ENCODE measurements around the gene PTRHD1.
"Not testable (repeated sequence)": the region's sequence is repeated elsewhere in the genome, so short reads cannot be mapped to it uniquely, and the experiment has no call there.

Gene PTRHD1

DNA sequence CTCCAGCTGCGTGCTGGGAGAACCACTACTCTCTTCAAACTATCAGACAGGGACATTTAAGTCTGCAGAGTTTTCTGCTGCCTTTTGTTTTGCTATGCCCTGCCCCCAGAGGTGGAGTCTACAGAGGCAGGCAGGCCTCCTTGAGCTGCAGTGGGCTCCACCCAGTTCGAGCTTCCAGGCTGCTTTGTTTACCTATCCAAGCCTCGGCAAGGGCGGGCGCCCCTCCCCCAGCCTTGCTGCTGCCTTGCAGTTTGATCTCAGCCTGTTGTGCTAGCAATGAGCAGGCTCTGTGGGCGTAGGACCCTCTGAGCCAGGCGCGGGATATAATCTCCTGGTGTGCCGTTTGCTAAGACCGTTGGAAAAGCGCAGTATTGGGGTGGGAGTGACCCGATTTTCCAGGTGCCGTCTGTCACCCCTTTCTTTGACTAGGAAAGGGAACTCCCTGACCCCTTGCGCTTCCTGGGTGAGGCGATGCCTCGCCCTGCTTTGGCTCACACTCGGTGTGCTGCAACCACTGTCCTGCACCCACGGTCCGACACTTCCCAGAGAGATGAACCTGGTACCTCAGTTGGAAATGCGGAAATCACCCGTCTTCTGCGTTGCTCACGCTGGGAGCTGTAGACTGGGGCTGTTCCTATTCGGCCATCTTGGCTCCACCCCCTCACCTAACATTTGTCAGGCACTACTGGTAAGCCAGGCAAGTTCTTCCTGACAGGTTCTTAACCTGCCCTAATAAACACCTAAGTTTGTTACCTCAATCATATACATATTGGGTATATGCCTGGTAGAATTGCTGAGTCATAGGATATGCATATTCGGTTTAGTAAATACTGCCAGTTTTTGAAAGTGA is 12.8 kb upstream of the PTRHD1 start:
- DNase-seq = not testable (repeated sequence)

DNA sequence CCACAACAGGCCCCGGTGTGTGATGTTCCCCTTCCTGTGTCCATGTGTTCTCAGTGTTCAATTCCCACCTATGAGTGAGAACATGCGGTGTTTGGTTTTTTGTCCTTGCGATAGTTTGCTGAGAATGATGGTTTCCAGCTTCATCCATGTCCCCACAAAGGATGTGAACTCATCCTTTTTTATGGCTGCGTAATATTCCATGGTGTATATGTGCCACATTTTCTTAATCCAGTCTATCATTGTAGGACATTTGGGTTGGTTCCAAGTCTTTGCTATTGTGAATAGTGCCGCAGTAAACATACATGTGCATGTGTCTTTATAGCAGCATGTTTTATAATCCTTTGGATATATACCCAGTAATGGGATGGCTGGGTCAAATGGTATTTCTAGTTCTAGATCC is 7.3 kb upstream of the PTRHD1 start:
- not testable (repeated sequence) for DNase-seq

DNA sequence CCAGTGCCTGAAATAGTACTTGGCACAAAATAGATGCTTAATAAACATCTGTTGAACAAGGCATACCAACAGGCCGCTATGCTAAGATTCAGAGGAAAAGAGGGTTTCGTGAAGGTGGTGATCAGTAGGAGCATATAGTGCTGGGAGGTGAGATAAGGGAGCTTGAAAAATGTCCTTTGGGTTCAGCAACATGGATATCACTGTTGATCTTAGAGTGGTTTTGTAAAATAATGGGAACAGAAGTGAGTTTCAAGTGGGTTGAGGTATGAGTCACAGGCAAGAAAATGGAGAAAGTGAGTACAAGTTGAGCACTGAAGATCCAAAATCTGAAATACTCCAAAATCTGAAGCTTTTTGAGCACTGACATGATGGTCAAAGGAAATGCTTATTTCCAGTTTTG is 4.5 kb upstream of the PTRHD1 start:
- no peak for DNase-seq

DNA sequence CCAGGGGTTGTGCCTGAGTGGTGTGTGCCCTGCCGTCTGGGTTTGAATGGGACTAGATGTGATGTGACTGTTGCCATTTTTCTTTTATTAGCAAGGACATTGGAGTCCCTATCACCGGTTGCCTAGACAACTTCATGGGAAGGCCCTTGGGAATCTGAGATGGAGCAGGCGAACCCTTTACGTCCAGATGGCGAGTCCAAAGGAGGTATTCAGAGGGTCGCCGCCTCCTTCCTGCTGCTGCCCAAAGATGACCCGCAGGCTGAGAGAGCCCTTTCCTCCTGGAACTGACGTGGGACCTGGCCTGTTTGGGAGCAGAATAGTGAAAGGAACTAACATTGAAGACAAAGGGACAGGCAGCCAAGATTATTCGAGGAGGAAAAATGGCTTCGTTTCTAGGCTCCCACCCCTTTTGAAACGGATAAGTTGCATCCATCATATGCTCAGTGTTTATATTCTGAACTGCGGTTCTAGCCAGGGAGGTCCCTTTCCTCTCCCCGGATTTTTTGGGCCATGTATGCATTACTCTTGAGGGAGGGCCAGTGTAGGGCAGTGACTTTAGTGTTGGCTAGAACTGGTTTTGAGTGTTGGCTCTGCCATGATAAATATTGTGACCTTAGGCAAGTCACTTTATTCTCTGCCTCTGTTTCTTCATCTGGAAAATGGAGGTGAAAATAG is 707 bp upstream of the PTRHD1 start:
- peak in 1 of 2 experiments; percentile 60 for DNase-seq

- no peak for DNase-seq
These were observed 683 bp downstream of the PTRHD1 start for GRCh38 chr2:24792542-24792873.

GRCh38 chr2:24791452-24791851 is 1.7 kb downstream of the PTRHD1 start:
- DNase-seq = no peak

DNA sequence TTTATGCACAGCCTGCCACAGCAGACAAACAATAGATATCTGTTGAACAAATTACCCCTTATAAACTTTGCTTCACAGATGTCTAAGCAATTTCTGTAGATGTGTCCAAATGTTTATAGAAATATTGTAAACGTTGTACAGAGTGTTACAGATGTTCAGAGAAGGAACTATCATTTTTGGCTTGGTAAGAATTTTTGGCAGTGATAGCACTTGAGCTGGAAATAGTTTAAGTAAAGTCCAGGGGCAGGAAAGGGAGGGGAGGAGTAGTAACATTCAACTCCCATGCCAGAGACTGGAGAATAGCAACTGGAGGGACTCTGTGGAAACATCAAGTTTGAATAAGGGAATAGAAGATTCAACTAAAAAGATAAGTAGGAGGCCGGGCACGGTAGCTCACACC is 4.4 kb downstream of the PTRHD1 start:
- DNase-seq = no peak

GRCh38 chr2:24787532-24787931 is 5.7 kb downstream of the PTRHD1 start:
- DNase-seq = no peak

GRCh38 chr2:24785671-24786321 is 7.4 kb downstream of the PTRHD1 start:
- no peak for DNase-seq

GRCh38 chr2:24783641-24784040 is 9.6 kb downstream of the PTRHD1 start:
- no peak for DNase-seq

- no peak for DNase-seq
These were observed 14.1 kb downstream of the PTRHD1 start for GRCh38 chr2:24779116-24779515.

DNA sequence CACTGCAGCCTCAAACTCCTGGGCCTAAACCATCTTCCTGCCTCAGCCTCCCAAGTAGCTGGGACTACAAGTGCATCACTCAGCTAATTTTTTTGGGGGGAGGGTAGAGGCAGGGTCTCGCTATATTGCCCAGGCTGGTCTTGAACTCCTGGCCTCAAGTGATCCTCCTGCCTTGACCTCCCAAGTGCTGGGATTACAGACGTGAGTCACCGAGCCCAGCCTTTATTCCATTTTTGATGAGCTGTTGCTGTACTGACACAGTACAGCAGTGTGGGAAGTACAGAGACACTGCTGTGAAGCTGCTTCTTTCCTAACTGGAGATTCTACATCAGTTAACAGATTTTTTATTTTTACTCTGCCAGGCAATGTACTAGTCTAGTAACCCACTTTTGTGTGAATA is 18.8 kb downstream of the PTRHD1 start:
- no peak for DNase-seq

- DNase-seq = no peak
These were observed 21.2 kb downstream of the PTRHD1 start for GRCh38 chr2:24771764-24772586.

GRCh38 chr2:24771061-24771460 is 22.1 kb downstream of the PTRHD1 start:
- no peak for DNase-seq

DNA sequence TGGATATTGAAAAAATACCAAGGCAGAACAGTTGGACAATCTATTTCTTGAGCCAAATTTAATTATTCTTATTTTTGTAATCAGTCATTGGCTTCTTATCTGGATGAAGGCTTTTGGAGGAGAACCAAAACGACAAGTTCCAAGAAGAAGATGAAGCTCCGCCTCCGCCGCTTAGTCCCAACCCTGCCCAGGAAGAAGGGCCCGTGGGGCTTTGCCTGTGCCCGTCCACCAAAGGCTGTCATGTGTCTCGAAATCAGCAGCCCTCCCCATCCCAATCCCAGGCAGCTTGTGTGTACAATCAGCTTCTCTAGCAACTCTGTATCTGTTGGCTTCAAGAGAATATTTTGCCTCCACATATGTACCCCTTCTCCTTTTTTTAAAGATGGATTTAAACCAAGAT is 24.6 kb downstream of the PTRHD1 start:
- no peak for DNase-seq

GRCh38 chr2:24768013-24768412 is 25.2 kb downstream of the PTRHD1 start:
- DNase-seq = no peak

DNA sequence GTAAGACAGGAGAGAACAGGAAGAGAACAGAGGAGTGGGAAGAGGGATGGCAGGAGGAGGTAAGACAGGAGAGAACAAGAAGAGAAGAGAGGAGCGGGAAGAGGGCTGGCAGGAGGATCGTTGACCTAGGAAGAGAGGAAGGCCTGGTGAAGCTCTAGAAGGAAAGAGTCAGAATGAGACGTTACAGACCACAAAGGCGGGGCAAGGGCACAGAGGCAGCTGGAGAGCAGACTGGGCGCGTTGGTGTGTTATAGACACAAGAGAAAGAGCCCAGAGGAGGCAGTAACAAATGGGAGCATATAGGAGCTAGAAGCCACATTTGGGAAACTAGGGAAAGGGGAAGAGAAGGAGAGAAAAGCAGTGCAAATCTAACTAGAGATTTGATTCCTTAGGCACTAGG is 26.6 kb downstream of the PTRHD1 start:
- DNase-seq = no peak

DNA sequence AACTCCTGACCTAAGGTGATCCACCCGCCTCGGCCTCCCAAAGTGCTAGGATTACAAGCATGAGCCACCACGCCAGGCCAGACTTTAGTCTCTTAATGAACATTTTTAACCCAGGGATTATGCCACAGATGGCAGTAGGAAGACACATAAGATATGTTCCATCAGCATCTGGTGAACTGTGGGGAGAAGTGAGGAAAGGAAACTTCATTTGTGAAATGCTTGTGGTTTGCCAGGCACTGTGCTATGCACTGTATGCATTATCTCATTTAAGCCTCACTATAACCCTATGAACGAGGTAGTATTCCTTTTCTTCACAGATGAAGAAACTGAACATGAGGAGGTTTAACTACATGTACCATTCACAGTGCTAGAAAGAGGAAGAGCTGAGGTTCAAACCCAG is 29.3 kb downstream of the PTRHD1 start:
- no peak for DNase-seq

DNA sequence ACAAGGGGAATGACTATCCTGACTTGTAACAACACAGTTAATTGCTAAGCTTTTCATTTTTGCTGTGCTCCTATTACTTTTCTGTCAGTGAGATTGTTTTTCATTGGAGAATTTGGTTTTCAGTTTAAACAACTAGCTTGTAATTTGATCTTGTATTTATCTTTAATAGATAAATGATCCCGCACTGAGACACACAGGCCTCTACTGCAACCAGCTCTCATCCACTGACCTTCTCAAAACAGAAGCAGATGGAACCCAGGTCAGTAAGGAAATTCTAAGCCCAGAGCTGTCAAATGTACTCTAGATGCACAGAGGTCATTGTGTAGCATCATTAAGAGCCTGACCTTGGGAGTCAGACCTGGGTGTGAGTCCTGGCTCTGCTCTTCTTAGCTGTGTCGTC is 30.7 kb downstream of the PTRHD1 start:
- no peak for DNase-seq

- DNase-seq = no peak
These were observed 31.3 kb downstream of the PTRHD1 start for GRCh38 chr2:24761866-24762265.

- DNase-seq = no peak
These were observed 36.4 kb downstream of the PTRHD1 start for GRCh38 chr2:24756789-24757188.

GRCh38 chr2:24754985-24755705 is 38.0 kb downstream of the PTRHD1 start:
- no peak for DNase-seq

Measured in NCI-H446 (cell line).